CD14-positive monocyte (primary cell): ENCODE measurements around the gene FNDC3B. TPM values are rescaled to one million over a fixed set of nuclear protein-coding genes. Genes with fewer than 3 reads are reported as not detected.

Source experiments
- DNase-seq, 3 donors: peaks; one replicate each; pipeline ENCODE4 v3.0.0-alpha.2; 2011 to 2022
- H2AFZ ChIP-seq: 2 replicates; pipeline ENCODE4 v1.6.0; 2012; ENCODE audit warnings: mild to moderate bottlenecking, low read depth, low read length, inconsistent platforms; ENCODE audit not compliant: insufficient read depth, poor library complexity, severe bottlenecking
- H3K27ac ChIP-seq, 2 donors: 1 replicate in 1 of 2; 2 replicates in 1 of 2; pipeline ENCODE4 v1.5.1; 2012 to 2013; ENCODE audit warnings: low read length in 2 of 2, control low read depth in 1 of 2, inconsistent platforms in 1 of 2, low read depth in 1 of 2, mild to moderate bottlenecking in 1 of 2
- H3K27me3 ChIP-seq, 2 donors: one replicate each; pipeline versions ENCODE4 v1.6.0 to v1.6.1; 2011 to 2013; ENCODE audit warnings: low read length in 2 of 2; ENCODE audit not compliant: control insufficient read depth in 2 of 2, insufficient read depth in 2 of 2
- H3K36me3 ChIP-seq, 2 donors: replicated peaks in 1 of 2; 1 replicate in 1 of 2; 2 replicates in 1 of 2; pipeline versions ENCODE4 v1.5.1 to v1.6.1; 2012 to 2013; ENCODE audit warnings: low read length in 2 of 2, control low read depth in 1 of 2, inconsistent platforms in 1 of 2, mild to moderate bottlenecking in 1 of 2; ENCODE audit not compliant: insufficient read depth in 2 of 2, control insufficient read depth in 1 of 2
- H3K4me1 ChIP-seq, 2 donors: 1 replicate in 1 of 2; 2 replicates in 1 of 2; pipeline versions ENCODE4 v1.5.1 to v1.6.1; 2012 to 2013; ENCODE audit warnings: low read length in 2 of 2, control low read depth in 1 of 2, inconsistent platforms in 1 of 2, mild to moderate bottlenecking in 1 of 2, moderate library complexity in 1 of 2; ENCODE audit not compliant: insufficient read depth in 2 of 2, control insufficient read depth in 1 of 2
- H3K4me2 ChIP-seq: replicated peaks from 2 replicates; pipeline ENCODE3; 2012; ENCODE audit warnings: low read length, moderate library complexity, mild to moderate bottlenecking; ENCODE audit not compliant: poor library complexity, severe bottlenecking; ENCODE audit errors: extremely low read depth
- H3K4me3 ChIP-seq, 3 experiments: fragments of 200-600 bp in 1 of 3; sonication (generic) in 1 of 3; replicated peaks in 1 of 3; 1 replicate in 2 of 3; 2 replicates in 1 of 3; pipeline ENCODE4 v1.5.1; 2011 to 2013; ENCODE audit warnings: low read length in 3 of 3, mild to moderate bottlenecking in 3 of 3, control low read depth in 2 of 3, low read depth in 2 of 3, inconsistent platforms in 1 of 3, moderate library complexity in 1 of 3
- H3K79me2 ChIP-seq: 2 replicates; pipeline ENCODE4 v1.6.0; 2012; ENCODE audit warnings: mild to moderate bottlenecking, control low read depth, inconsistent platforms, low read length, moderate library complexity; ENCODE audit not compliant: insufficient read depth
- H3K9ac ChIP-seq: 2 replicates; pipeline ENCODE4 v1.6.0; 2017; ENCODE audit warnings: low read length, mild to moderate bottlenecking; ENCODE audit not compliant: insufficient read depth, poor library complexity, severe bottlenecking
- H3K9me3 ChIP-seq, 2 donors: replicated peaks in 1 of 2; 1 replicate in 1 of 2; 2 replicates in 1 of 2; pipeline versions ENCODE4 v1.5.1 to v1.6.1; 2012 to 2013; ENCODE audit warnings: low read length in 2 of 2, control low read depth in 1 of 2; ENCODE audit not compliant: control insufficient read depth in 1 of 2, insufficient read depth in 1 of 2
- H4K20me1 ChIP-seq: 2 replicates; pipeline ENCODE4 v1.6.0; 2012; ENCODE audit warnings: mild to moderate bottlenecking, low read length, control low read depth, moderate library complexity; ENCODE audit not compliant: insufficient read depth
- H3K27ac Mint-ChIP-seq, 7 donors: one replicate each; pipeline ENCODE4 v1.8.0; 2020; ENCODE audit warnings: mild to moderate bottlenecking in 7 of 7, mixed read lengths in 7 of 7, moderate library complexity in 6 of 7, inconsistent platforms in 2 of 7
- H3K27me3 Mint-ChIP-seq, 3 donors: one replicate each; pipeline ENCODE4 v1.8.0; 2021 to 2022; ENCODE audit warnings: low read depth in 3 of 3, mild to moderate bottlenecking in 3 of 3, mixed read lengths in 3 of 3, moderate library complexity in 3 of 3, inconsistent platforms in 1 of 3
- H3K36me3 Mint-ChIP-seq, 2 donors: one replicate each; pipeline ENCODE4 v1.8.0; 2020; ENCODE audit warnings: mixed read lengths in 2 of 2, inconsistent platforms in 1 of 2, mild to moderate bottlenecking in 1 of 2
- H3K4me1 Mint-ChIP-seq: one replicate; pipeline ENCODE4 v1.8.0; 2020; ENCODE audit warnings: mild to moderate bottlenecking, mixed read lengths
- H3K4me3 Mint-ChIP-seq, 2 donors: one replicate each; pipeline ENCODE4 v1.8.0; 2020; ENCODE audit warnings: mild to moderate bottlenecking in 2 of 2, mixed read lengths in 2 of 2, moderate library complexity in 1 of 2
- H3K9me3 Mint-ChIP-seq, 7 donors: one replicate each; pipeline ENCODE4 v1.8.0; 2020 to 2022; ENCODE audit warnings: mixed read lengths in 7 of 7, mild to moderate bottlenecking in 6 of 7, moderate library complexity in 6 of 7, inconsistent platforms in 2 of 7
- WGBS: methylation state at CpG from one replicate; pipeline ENCODE4 v1.1.5; 2013; ENCODE audit warnings: missing lambda C conversion rate; ENCODE audit not compliant: insufficient coverage; 5-methylcytosine and 5-hydroxymethylcytosine counted together
- intact Hi-C, 2 donors: fragments of 100-400 bp; cut with micrococcal nuclease; formaldehyde crosslinking; loops; one replicate each; pipeline versions ENCODE4 v1.15.0 to v1.15.1; 2023
- polyA plus RNA-seq, 3 donors: library from polyadenylated mRNA; depleted of rRNA in 1 of 3; unstranded in 2 of 3; stranded (reverse) in 1 of 3; fragments of 300-500 nt in 2 of 3; fragments of >200 nt in 1 of 3; fragmentation: Illumina TruSeq in 2 of 3; gene quantifications; 1 replicate in 2 of 3; 2 replicates in 1 of 3; pipeline ENCODE4 v1.2.3, GENCODE V29; 2012 to 2021
- TF ChIP-seq, protein P1 (sequence below): fragments of 200-600 bp; IDR thresholded peaks from one replicate; pipeline ENCODE4 v1.8.0; 2022; ENCODE audit warnings: antibody characterized with exemption, mild to moderate bottlenecking

The FNDC3B gene
- polyA plus RNA-seq, 3 donors, result 19.6 to 36.1 (median 25.7) TPM

DNA sequence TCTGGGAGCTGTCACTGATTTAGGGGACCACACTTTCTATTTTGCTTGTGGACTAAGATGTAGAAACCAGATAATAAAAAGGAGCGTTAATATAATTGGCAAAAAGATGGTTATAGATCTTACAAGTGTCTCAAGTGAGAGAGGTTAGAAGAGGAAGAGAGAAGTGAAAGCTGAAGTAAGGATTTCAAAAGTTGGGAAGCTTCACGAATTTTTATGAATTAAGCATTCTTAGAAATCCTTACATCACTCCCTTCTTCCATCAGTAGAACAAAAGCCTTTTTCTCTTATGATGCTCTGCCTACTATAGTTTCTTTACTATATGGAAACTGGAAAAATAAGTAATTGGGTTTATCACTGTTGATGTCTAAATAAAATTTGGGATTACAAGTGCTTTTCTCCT lies 146.5 kb downstream of the FNDC3B start:
- H3K27ac Mint-ChIP-seq, result peak overlapping the region in 5 of 7 donors; percentile 3 to 82 (median 31)
- Histone ChIP-seq H3K4me1 (peaks cover 19 to 28% of the 10 kb centered on the region in 2 donors), H3K9ac (peak overlapping the region; percentile 9), H3K4me3 (no peak overlapping the region), H4K20me1 (peaks cover 94% of the 10 kb centered on the region), H3K27me3 (no peaks in the 10 kb centered on the region), H3K9me3 (no peaks in the 10 kb centered on the region), H3K27ac (peak overlapping the region in 1 of 2 donors; percentile 42), H3K4me2 (peak overlapping the region; percentile 47), H3K79me2 (peaks cover 100% of the 10 kb centered on the region), H3K36me3 (no peaks in the 10 kb centered on the region), H2AFZ (no peak overlapping the region)
- intact Hi-C loops, result no loop called here
- H3K36me3 Mint-ChIP-seq, result peaks cover 14 to 16% of the 10 kb centered on the region in 2 donors
- H3K27me3 Mint-ChIP-seq, result no peaks in the 10 kb centered on the region
- WGBS, result no CpG with 5 or more reads among the region's 2 CpGs
- TF ChIP-seq, protein P1, sequence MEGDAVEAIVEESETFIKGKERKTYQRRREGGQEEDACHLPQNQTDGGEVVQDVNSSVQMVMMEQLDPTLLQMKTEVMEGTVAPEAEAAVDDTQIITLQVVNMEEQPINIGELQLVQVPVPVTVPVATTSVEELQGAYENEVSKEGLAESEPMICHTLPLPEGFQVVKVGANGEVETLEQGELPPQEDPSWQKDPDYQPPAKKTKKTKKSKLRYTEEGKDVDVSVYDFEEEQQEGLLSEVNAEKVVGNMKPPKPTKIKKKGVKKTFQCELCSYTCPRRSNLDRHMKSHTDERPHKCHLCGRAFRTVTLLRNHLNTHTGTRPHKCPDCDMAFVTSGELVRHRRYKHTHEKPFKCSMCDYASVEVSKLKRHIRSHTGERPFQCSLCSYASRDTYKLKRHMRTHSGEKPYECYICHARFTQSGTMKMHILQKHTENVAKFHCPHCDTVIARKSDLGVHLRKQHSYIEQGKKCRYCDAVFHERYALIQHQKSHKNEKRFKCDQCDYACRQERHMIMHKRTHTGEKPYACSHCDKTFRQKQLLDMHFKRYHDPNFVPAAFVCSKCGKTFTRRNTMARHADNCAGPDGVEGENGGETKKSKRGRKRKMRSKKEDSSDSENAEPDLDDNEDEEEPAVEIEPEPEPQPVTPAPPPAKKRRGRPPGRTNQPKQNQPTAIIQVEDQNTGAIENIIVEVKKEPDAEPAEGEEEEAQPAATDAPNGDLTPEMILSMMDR, result no peak
- H3K4me3 Mint-ChIP-seq, result peak overlapping the region; percentile 7 to 67
- peak in 2 of 3 donors; percentile 41 to 45 for DNase-seq
- peaks cover 35% of the 10 kb centered on the region for H3K4me1 Mint-ChIP-seq
- no peaks in the 10 kb centered on the region for H3K9me3 Mint-ChIP-seq

DNA sequence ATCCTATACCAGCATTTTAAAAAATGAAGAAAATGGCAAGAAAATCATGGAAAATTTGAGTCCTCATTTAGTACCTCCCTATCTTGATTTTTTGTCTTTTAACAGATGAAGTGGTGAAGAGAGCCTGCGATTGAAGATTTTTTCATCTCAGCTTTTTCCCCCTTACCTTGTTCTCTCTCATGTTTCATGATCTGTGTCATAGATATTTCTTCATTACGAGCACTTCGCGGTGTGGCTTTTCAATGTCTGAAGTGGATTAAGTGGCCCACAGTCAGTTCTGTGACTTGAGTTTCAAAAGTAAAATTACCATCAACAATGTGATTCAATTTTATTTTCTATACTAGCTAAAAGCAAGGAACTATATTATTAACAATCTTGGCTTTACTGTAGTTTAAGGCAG lies 147.2 kb downstream of the FNDC3B start:
- peaks cover 100% of the 10 kb centered on the region for H3K79me2 ChIP-seq

More for the DNA sequence above, 147.2 kb downstream of the FNDC3B start:
- peak overlapping the region in 1 of 2 donors; percentile 11 for H3K27ac ChIP-seq
- H3K27me3 ChIP-seq, result no peaks in the 10 kb centered on the region
- TF ChIP-seq, protein P1, result no peak
- no peaks in the 10 kb centered on the region for H3K36me3 ChIP-seq
- Mint-ChIP-seq H3K27me3 (no peaks in the 10 kb centered on the region), H3K9me3 (no peaks in the 10 kb centered on the region), H3K27ac (no peak overlapping the region), H3K4me1 (peaks cover 36% of the 10 kb centered on the region), H3K36me3 (peaks cover 14 to 18% of the 10 kb centered on the region in 2 donors), H3K4me3 (no peak overlapping the region)
- peaks cover 13 to 21% of the 10 kb centered on the region in 2 donors for H3K4me1 ChIP-seq
- no peak overlapping the region for H2AFZ ChIP-seq
- H3K9ac ChIP-seq, result no peak overlapping the region
- intact Hi-C loops, result no loop called here
- peaks cover 94% of the 10 kb centered on the region for H4K20me1 ChIP-seq
- DNase-seq, result no peak
- H3K4me3 ChIP-seq, result no peak overlapping the region
- WGBS, result no CpG with 5 or more reads among the region's 4 CpGs
- H3K4me2 ChIP-seq, result no peak overlapping the region
- H3K9me3 ChIP-seq, result no peaks in the 10 kb centered on the region
